GM23338 (cell line): ENCODE data around the gene TNPO1. TPM values are rescaled to one million over a fixed set of nuclear protein-coding genes. Genes with fewer than 3 reads are reported as not detected.
"Not testable (repeated sequence)": the region's sequence is repeated elsewhere in the genome, so short reads cannot be mapped to it uniquely, and the experiment has no call there.

Experiments used
- ATAC-seq: fragments of 200-7000 bp; cut with Tn5 transposase; 3 replicates; pipeline ENCODE4 v1.9.1; 2020
- DNase-seq: peaks from one replicate; pipeline ENCODE4 v3.0.0-alpha.2; 2015; ENCODE audit warnings: low spot score
- H2AFZ ChIP-seq: fragments of 200-600 bp; sonication (generic); 2 replicates; pipeline ENCODE4 v1.8.0; 2016; ENCODE audit warnings: antibody characterized with exemption, mild to moderate bottlenecking, moderate library complexity
- H3F3A ChIP-seq: fragments of 200-600 bp; sonication (generic); replicated peaks from 2 replicates; pipeline ENCODE4 v1.8.0; 2017; ENCODE audit warnings: antibody characterized with exemption, mixed run types, low read depth
- H3K27ac ChIP-seq: fragments of 200-600 bp; sonication (generic); 2 replicates; pipeline ENCODE4 v1.6.1; 2016; ENCODE audit warnings: low read depth
- H3K27me3 ChIP-seq: fragments of 200-600 bp; sonication (generic); 2 replicates; pipeline ENCODE4 v1.8.0; 2016; ENCODE audit warnings: mild to moderate bottlenecking, mixed run types, moderate library complexity; ENCODE audit not compliant: insufficient read depth
- H3K36me3 ChIP-seq: fragments of 200-600 bp; sonication (generic); 2 replicates; pipeline ENCODE4 v1.8.0; 2016; ENCODE audit warnings: mild to moderate bottlenecking; ENCODE audit not compliant: insufficient read depth
- H3K4me1 ChIP-seq: fragments of 200-600 bp; sonication (generic); 2 replicates; pipeline ENCODE4 v1.8.0; 2016; ENCODE audit warnings: mild to moderate bottlenecking, moderate library complexity; ENCODE audit not compliant: insufficient read depth
- H3K4me2 ChIP-seq: fragments of 200-600 bp; sonication (generic); 2 replicates; pipeline ENCODE4 v1.7.1; 2017; ENCODE audit warnings: mixed run types
- H3K4me3 ChIP-seq: fragments of 200-600 bp; sonication (generic); 2 replicates; pipeline ENCODE4 v1.6.1; 2016; ENCODE audit warnings: mixed run types
- H3K79me2 ChIP-seq: fragments of 200-600 bp; sonication (generic); replicated peaks from 2 replicates; pipeline ENCODE4 v1.8.0; 2017; ENCODE audit warnings: mild to moderate bottlenecking; ENCODE audit not compliant: insufficient read depth
- H3K9me2 ChIP-seq: fragments of 200-600 bp; sonication (generic); 2 replicates; pipeline ENCODE4 v1.8.0; 2017; ENCODE audit not compliant: insufficient read depth
- H4K20me1 ChIP-seq: fragments of 200-600 bp; sonication (generic); replicated peaks from 2 replicates; pipeline ENCODE4 v1.8.0; 2017; ENCODE audit warnings: mild to moderate bottlenecking; ENCODE audit not compliant: insufficient read depth
- H3K27ac Mint-ChIP-seq: 2 replicates; pipeline ENCODE4 v1.8.0; 2020; ENCODE audit warnings: inconsistent platforms, mild to moderate bottlenecking, moderate library complexity, mixed read lengths
- H3K27me3 Mint-ChIP-seq: 3 replicates; pipeline ENCODE4 v1.8.0; 2022; ENCODE audit warnings: low read depth, mild to moderate bottlenecking, moderate library complexity, mixed read lengths, inconsistent platforms; ENCODE audit not compliant: insufficient read depth, poor library complexity
- H3K36me3 Mint-ChIP-seq: 3 replicates; pipeline ENCODE4 v1.8.0; 2021; ENCODE audit warnings: low read depth, mild to moderate bottlenecking, inconsistent platforms, moderate library complexity, mixed read lengths
- H3K4me1 Mint-ChIP-seq: 3 replicates; pipeline ENCODE4 v1.8.0; 2020; ENCODE audit warnings: mild to moderate bottlenecking, inconsistent platforms, mixed read lengths
- H3K4me3 Mint-ChIP-seq: 3 replicates; pipeline ENCODE4 v1.8.0; 2021; ENCODE audit warnings: moderate library complexity, mild to moderate bottlenecking, inconsistent platforms, mixed read lengths
- H3K9me3 Mint-ChIP-seq: 3 replicates; pipeline ENCODE4 v1.8.0; 2020; ENCODE audit warnings: moderate library complexity, mild to moderate bottlenecking, inconsistent platforms, mixed read lengths
- CREB1 ChIP-seq: fragments of 250-450 bp; sonication (Bioruptor Pico); IDR thresholded peaks from 2 replicates; pipeline ENCODE4 v1.5.0; 2020; ENCODE audit warnings: low read depth, mild to moderate bottlenecking, moderate library complexity
- EZH2 ChIP-seq: fragments of 200-600 bp; sonication (generic); IDR thresholded peaks from one replicate; pipeline ENCODE4 v1.8.0; 2017; ENCODE audit warnings: antibody characterized with exemption, mild to moderate bottlenecking, low read depth; ENCODE audit not compliant: unreplicated experiment
- POLR2AphosphoS5 ChIP-seq: IDR thresholded peaks from 2 replicates; pipeline ENCODE4 v1.6.1; 2016; ENCODE audit warnings: antibody characterized with exemption, low read depth
- ZNF331 ChIP-seq: fragments of 250-450 bp; sonication (Bioruptor Pico); IDR thresholded peaks from 2 replicates; pipeline ENCODE4 v1.5.0; 2020; ENCODE audit warnings: low read depth, mild to moderate bottlenecking, moderate library complexity
- polyA plus RNA-seq: library from polyadenylated mRNA; unstranded; fragments of >200 nt; fragmentation: Nextera tagmentation; extraction: Ambion mirVana; gene quantifications from 2 replicates; pipeline ENCODE4 v1.2.1, GENCODE V29; 2016
- total RNA-seq: library from RNA; depleted of rRNA; stranded (reverse); fragments of >200 nt; shearing (Covaris generic); gene quantifications from 2 replicates; pipeline ENCODE4 v1.2.3, GENCODE V29; 2014
- TF ChIP-seq, protein P1 (sequence below): fragments of 250-450 bp; sonication (Bioruptor Pico); IDR thresholded peaks from 2 replicates; pipeline ENCODE4 v1.5.0; 2020; ENCODE audit warnings: mild to moderate bottlenecking, moderate library complexity

The TNPO1 gene
- total and polyA plus RNA-seq, 2 experiments from 2014 or later: 117 to 197 TPM

- TF ChIP-seq, protein P1, sequence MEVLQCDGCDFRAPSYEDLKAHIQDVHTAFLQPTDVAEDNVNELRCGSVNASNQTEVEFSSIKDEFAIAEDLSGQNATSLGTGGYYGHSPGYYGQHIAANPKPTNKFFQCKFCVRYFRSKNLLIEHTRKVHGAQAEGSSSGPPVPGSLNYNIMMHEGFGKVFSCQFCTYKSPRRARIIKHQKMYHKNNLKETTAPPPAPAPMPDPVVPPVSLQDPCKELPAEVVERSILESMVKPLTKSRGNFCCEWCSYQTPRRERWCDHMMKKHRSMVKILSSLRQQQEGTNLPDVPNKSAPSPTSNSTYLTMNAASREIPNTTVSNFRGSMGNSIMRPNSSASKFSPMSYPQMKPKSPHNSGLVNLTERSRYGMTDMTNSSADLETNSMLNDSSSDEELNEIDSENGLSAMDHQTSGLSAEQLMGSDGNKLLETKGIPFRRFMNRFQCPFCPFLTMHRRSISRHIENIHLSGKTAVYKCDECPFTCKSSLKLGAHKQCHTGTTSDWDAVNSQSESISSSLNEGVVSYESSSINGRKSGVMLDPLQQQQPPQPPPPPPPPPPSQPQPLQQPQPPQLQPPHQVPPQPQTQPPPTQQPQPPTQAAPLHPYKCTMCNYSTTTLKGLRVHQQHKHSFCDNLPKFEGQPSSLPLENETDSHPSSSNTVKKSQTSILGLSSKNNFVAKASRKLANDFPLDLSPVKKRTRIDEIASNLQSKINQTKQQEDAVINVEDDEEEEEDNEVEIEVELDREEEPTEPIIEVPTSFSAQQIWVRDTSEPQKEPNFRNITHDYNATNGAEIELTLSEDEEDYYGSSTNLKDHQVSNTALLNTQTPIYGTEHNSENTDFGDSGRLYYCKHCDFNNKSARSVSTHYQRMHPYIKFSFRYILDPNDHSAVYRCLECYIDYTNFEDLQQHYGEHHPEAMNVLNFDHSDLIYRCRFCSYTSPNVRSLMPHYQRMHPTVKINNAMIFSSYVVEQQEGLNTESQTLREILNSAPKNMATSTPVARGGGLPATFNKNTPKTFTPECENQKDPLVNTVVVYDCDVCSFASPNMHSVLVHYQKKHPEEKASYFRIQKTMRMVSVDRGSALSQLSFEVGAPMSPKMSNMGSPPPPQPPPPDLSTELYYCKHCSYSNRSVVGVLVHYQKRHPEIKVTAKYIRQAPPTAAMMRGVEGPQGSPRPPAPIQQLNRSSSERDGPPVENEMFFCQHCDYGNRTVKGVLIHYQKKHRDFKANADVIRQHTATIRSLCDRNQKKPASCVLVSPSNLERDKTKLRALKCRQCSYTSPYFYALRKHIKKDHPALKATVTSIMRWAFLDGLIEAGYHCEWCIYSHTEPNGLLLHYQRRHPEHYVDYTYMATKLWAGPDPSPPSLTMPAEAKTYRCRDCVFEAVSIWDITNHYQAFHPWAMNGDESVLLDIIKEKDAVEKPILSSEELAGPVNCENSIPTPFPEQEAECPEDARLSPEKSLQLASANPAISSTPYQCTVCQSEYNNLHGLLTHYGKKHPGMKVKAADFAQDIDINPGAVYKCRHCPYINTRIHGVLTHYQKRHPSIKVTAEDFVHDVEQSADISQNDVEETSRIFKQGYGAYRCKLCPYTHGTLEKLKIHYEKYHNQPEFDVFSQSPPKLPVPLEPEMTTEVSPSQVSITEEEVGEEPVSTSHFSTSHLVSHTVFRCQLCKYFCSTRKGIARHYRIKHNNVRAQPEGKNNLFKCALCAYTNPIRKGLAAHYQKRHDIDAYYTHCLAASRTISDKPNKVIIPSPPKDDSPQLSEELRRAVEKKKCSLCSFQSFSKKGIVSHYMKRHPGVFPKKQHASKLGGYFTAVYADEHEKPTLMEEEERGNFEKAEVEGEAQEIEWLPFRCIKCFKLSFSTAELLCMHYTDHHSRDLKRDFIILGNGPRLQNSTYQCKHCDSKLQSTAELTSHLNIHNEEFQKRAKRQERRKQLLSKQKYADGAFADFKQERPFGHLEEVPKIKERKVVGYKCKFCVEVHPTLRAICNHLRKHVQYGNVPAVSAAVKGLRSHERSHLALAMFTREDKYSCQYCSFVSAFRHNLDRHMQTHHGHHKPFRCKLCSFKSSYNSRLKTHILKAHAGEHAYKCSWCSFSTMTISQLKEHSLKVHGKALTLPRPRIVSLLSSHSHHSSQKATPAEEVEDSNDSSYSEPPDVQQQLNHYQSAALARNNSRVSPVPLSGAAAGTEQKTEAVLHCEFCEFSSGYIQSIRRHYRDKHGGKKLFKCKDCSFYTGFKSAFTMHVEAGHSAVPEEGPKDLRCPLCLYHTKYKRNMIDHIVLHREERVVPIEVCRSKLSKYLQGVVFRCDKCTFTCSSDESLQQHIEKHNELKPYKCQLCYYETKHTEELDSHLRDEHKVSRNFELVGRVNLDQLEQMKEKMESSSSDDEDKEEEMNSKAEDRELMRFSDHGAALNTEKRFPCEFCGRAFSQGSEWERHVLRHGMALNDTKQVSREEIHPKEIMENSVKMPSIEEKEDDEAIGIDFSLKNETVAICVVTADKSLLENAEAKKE: no peak
- TF ChIP-seq POLR2AphosphoS5 (no peak), ZNF331 (CRISPR knock-in tag) (no peak), CREB1 (no peak), EZH2 (no peak)
These were observed 109.0 kb downstream of the TNPO1 start (continued) for GRCh38 chr5:72925336-72926010.

DNA sequence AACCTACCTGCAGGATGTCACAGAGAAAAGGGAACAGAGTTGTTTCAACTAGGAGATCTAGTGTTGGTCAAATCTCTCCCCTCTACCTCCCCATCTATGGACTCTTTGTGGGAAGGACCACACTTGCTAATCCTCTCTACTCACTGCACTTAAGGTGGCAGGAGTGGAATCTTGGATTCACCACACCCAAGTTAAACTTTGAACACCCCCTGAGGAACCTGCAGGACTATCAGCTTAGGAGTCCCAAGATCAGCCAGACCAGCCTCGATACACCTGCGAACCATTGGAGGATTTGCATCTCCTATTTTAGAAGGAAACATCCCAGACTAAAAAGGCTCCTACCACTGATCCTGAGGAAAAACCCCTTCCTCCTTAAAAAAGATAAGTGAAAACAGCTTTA is 116.2 kb downstream of the TNPO1 start:
- not testable (repeated sequence) for H3K4me3 Mint-ChIP-seq, ATAC-seq

DNA sequence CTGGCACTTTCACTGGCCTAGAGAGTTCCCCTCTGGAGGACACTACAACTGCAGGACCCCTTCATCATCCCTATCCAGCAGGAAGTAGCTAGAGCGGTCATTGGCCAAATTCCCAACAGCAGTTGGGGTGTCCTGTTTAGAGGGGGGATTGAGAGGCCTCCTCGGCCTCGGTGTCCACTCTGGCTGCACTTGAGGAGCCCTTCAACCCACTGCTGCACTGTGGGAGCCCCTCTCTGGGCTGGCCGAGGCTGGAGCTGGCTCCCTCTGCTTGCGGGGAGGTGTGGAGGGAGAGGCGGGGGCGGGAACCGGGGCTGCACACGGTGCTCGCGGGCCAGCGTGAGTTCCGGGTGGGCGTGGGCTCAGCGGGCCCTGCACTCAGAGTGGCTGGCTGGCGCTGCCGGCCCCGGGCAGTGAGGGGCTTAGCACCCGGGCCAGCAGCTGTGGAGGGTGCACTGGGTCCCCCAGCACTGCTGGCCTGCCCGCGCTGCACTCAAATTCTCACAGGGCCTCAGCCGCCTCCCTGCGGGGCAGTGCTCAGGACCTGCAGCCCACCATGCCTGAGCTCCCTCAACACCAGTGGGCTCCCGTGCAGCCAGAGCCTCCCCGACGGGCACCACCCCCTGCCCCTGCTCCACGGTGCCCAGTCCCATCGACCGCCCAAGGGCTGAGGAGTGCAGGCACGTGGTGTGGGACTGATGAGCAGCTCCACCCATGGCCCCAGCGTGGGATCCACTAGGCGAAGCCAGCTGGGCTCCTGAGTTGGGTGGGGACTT is 118.7 kb downstream of the TNPO1 start:
- H3K9me2 ChIP-seq, H3K79me2 ChIP-seq, DNase-seq, H3K4me3 ChIP-seq, H3K27ac ChIP-seq, H3K4me2 ChIP-seq, H3K27me3 ChIP-seq, H4K20me1 ChIP-seq, H3F3A ChIP-seq, H2AFZ ChIP-seq, ATAC-seq, H3K4me1 ChIP-seq, H3K27ac Mint-ChIP-seq, H3K4me3 Mint-ChIP-seq, H3K27me3 Mint-ChIP-seq, H3K36me3 ChIP-seq, H3K4me1 Mint-ChIP-seq: not testable (repeated sequence)
- Mint-ChIP-seq H3K9me3 (peaks cover 21% of the 10 kb centered on the region), H3K36me3 (peaks cover 18% of the 10 kb centered on the region; the same call in 2 of the 3 replicates)

More for the DNA sequence above, 116.2 kb downstream of the TNPO1 start:
- not testable (repeated sequence) for H3K4me2 ChIP-seq, H3K27me3 Mint-ChIP-seq, H3K79me2 ChIP-seq, DNase-seq, H3K9me2 ChIP-seq, H3K4me3 ChIP-seq, H3K27me3 ChIP-seq, H4K20me1 ChIP-seq, H3K36me3 ChIP-seq, H3F3A ChIP-seq, H3K4me1 Mint-ChIP-seq, H3K27ac ChIP-seq, H3K27ac Mint-ChIP-seq, H2AFZ ChIP-seq, H3K4me1 ChIP-seq
- Mint-ChIP-seq H3K9me3 (peaks cover 21% of the 10 kb centered on the region), H3K36me3 (peaks cover 18% of the 10 kb centered on the region; the same call in 2 of the 3 replicates)
